Astrocyte (in vitro differentiated cells and primary cell): Measurements from ENCODE around the gene NDUFC2. TPM values are rescaled to one million over a fixed set of nuclear protein-coding genes. Genes with fewer than 3 reads are reported as not detected.
A peak's percentile ranks its signal among the peaks of the same experiment; 100 is the strongest.
"Not testable (repeated sequence)": the region's sequence is repeated elsewhere in the genome, so short reads cannot be mapped to it uniquely, and the experiment has no call there.

Source experiments
- DNase-seq: peaks from one replicate; pipeline ENCODE4 v3.0.0-alpha.2; 2010; ENCODE audit warnings: low read depth
- FAIRE-seq: peaks from 2 replicates; lab custom pipeline; 2011; peaks lifted over from hg19 to GRCh38; lab: Jason Lieb, UNC
- H2AFZ ChIP-seq: 2 replicates; pipeline ENCODE4 v1.6.0; 2012; ENCODE audit warnings: low read depth, low read length, inconsistent platforms
- H3K27ac ChIP-seq: 2 replicates; pipeline ENCODE4 v1.5.1; 2011; ENCODE audit warnings: low read depth, low read length, inconsistent platforms
- H3K27me3 ChIP-seq: 2 replicates; pipeline ENCODE4 v1.6.0; 2011; ENCODE audit warnings: low read length, inconsistent platforms; ENCODE audit not compliant: insufficient read depth
- H3K36me3 ChIP-seq: 2 replicates; pipeline ENCODE4 v1.5.1; 2011; ENCODE audit warnings: low read length, inconsistent platforms; ENCODE audit not compliant: insufficient read depth
- H3K4me1 ChIP-seq: 2 replicates; pipeline ENCODE4 v1.5.1; 2011; ENCODE audit warnings: low read length, inconsistent platforms; ENCODE audit not compliant: insufficient read depth
- H3K4me2 ChIP-seq: 2 replicates; pipeline ENCODE4 v1.6.0; 2012; ENCODE audit warnings: low read length, inconsistent platforms
- H3K4me3 ChIP-seq: 2 replicates; pipeline ENCODE4 v1.5.1; 2011; ENCODE audit warnings: low read depth, mild to moderate bottlenecking, low read length, inconsistent platforms; ENCODE audit not compliant: insufficient read depth
- H3K79me2 ChIP-seq: 2 replicates; pipeline ENCODE4 v1.6.0; 2012; ENCODE audit warnings: mild to moderate bottlenecking, low read length, inconsistent platforms; ENCODE audit not compliant: insufficient read depth
- H3K9ac ChIP-seq: 2 replicates; pipeline ENCODE4 v1.6.0; 2012; ENCODE audit warnings: mild to moderate bottlenecking, low read length, inconsistent platforms
- H3K9me3 ChIP-seq: 2 replicates; pipeline ENCODE4 v1.5.1; 2012; ENCODE audit warnings: low read depth, mild to moderate bottlenecking, low read length, inconsistent platforms; ENCODE audit not compliant: insufficient read depth
- H4K20me1 ChIP-seq: 2 replicates; pipeline ENCODE4 v1.6.0; 2012; ENCODE audit warnings: low read length, inconsistent platforms; ENCODE audit not compliant: insufficient read depth
- H3K27ac Mint-ChIP-seq: one replicate; pipeline ENCODE4 v1.8.0; 2021; ENCODE audit warnings: mild to moderate bottlenecking, mixed read lengths; ENCODE audit not compliant: unreplicated experiment
- H3K27me3 Mint-ChIP-seq: one replicate; pipeline ENCODE4 v1.8.0; 2021; ENCODE audit warnings: low read depth, mixed read lengths; ENCODE audit not compliant: unreplicated experiment
- H3K36me3 Mint-ChIP-seq: one replicate; pipeline ENCODE4 v1.8.0; 2021; ENCODE audit warnings: low read depth, mixed read lengths; ENCODE audit not compliant: unreplicated experiment
- H3K4me1 Mint-ChIP-seq: one replicate; pipeline ENCODE4 v1.8.0; 2021; ENCODE audit warnings: low read depth, mixed read lengths; ENCODE audit not compliant: unreplicated experiment
- H3K4me3 Mint-ChIP-seq: one replicate; pipeline ENCODE4 v1.8.0; 2021; ENCODE audit warnings: mild to moderate bottlenecking, moderate library complexity, mixed read lengths; ENCODE audit not compliant: unreplicated experiment
- H3K9me3 Mint-ChIP-seq: one replicate; pipeline ENCODE4 v1.8.0; 2021; ENCODE audit warnings: mild to moderate bottlenecking, mixed read lengths; ENCODE audit not compliant: unreplicated experiment
- EZH2 ChIP-seq: IDR thresholded peaks from 2 replicates; pipeline ENCODE4 v1.6.1; 2012; ENCODE audit warnings: mild to moderate bottlenecking, low read length, inconsistent platforms; ENCODE audit not compliant: insufficient read depth
- total RNA-seq: library from RNA; stranded (reverse); gene quantifications from 2 replicates; pipeline ENCODE4 v1.2.1, GENCODE V29; 2021
- TF ChIP-seq, protein P1 (sequence below): IDR thresholded peaks from 2 replicates; pipeline ENCODE4 v1.5.1; 2011; ENCODE audit warnings: low read depth, mild to moderate bottlenecking, inconsistent platforms, low read length, moderate library complexity; ENCODE audit not compliant: insufficient read depth

Gene NDUFC2
- total RNA-seq, 1 donor from 2014 or later: 285 TPM

DNA sequence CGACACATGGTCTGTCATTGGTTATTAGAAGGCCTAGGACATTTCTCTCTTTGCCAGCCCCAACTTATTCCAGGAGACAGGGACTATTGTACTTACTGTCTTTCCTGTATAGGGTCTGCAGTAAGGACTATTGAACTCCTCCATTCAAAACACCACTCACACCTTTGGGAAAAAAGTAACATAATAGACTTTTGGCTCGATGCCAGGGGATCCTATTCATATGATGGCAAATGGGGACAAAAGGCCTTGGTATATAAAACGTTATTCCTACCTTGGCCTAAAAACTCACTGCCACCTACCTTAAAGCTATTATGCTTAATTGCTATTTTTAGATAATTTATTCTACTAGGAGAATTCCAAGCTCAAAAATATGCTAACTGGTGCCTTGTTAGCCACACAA lies 6.3 kb upstream of the NDUFC2 start:
- no peak overlapping the region for H3K27ac ChIP-seq
- no peaks in the 10 kb centered on the region for H3K36me3 ChIP-seq
- FAIRE-seq: no peak
- H3K9me3 Mint-ChIP-seq: no peaks in the 10 kb centered on the region
- no peak overlapping the region for H3K9ac ChIP-seq
- H3K79me2 ChIP-seq: no peaks in the 10 kb centered on the region
- no peak overlapping the region for H3K4me3 ChIP-seq
- H2AFZ ChIP-seq: no peak overlapping the region
- no peak for TF ChIP-seq EZH2
- TF ChIP-seq, protein P1, sequence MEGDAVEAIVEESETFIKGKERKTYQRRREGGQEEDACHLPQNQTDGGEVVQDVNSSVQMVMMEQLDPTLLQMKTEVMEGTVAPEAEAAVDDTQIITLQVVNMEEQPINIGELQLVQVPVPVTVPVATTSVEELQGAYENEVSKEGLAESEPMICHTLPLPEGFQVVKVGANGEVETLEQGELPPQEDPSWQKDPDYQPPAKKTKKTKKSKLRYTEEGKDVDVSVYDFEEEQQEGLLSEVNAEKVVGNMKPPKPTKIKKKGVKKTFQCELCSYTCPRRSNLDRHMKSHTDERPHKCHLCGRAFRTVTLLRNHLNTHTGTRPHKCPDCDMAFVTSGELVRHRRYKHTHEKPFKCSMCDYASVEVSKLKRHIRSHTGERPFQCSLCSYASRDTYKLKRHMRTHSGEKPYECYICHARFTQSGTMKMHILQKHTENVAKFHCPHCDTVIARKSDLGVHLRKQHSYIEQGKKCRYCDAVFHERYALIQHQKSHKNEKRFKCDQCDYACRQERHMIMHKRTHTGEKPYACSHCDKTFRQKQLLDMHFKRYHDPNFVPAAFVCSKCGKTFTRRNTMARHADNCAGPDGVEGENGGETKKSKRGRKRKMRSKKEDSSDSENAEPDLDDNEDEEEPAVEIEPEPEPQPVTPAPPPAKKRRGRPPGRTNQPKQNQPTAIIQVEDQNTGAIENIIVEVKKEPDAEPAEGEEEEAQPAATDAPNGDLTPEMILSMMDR: no peak
- DNase-seq: no peak
- H4K20me1 ChIP-seq: no peaks in the 10 kb centered on the region
- no peak overlapping the region for H3K4me3 Mint-ChIP-seq
- no peak overlapping the region for H3K27ac Mint-ChIP-seq
- H3K27me3 Mint-ChIP-seq: no peaks in the 10 kb centered on the region
- no peaks in the 10 kb centered on the region for H3K27me3 ChIP-seq
- no peak overlapping the region for H3K4me2 ChIP-seq
- H3K9me3 ChIP-seq: no peaks in the 10 kb centered on the region
- H3K4me1 Mint-ChIP-seq: peaks cover 13% of the 10 kb centered on the region
- no peaks in the 10 kb centered on the region for H3K36me3 Mint-ChIP-seq
- peaks cover 5% of the 10 kb centered on the region for H3K4me1 ChIP-seq

DNA sequence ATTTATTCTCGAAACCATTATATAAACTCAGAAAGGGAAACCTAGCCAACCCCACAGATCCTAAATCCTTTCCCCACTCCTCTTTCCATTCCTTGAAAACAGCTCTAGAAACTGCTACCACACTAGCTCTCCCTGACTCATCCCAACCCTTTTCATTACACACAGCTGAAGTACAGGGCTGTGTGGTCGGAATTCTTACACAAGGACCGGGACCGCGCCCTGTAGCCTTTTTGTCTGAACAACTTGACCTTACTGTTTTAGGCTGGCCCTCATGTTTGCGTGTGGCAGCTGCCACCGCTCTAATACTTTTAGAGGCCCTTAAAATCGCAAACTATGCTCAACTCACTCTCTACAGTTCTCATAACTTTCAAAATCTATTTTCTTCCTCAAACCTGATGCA lies 4.8 kb upstream of the NDUFC2 start:
- H3K4me1 ChIP-seq: peaks cover 16% of the 10 kb centered on the region
- peak; percentile 60 for DNase-seq
- not testable (repeated sequence) for H3K9ac ChIP-seq, H4K20me1 ChIP-seq, H3K9me3 ChIP-seq, H3K27ac Mint-ChIP-seq, H3K27ac ChIP-seq, H3K9me3 Mint-ChIP-seq, H3K36me3 Mint-ChIP-seq, FAIRE-seq, H3K36me3 ChIP-seq, H3K27me3 ChIP-seq, H3K4me3 Mint-ChIP-seq, H2AFZ ChIP-seq, H3K27me3 Mint-ChIP-seq, H3K79me2 ChIP-seq, H3K4me3 ChIP-seq
- peak overlapping the region; percentile 15 for H3K4me2 ChIP-seq
- peaks cover 16% of the 10 kb centered on the region for H3K4me1 Mint-ChIP-seq

DNA sequence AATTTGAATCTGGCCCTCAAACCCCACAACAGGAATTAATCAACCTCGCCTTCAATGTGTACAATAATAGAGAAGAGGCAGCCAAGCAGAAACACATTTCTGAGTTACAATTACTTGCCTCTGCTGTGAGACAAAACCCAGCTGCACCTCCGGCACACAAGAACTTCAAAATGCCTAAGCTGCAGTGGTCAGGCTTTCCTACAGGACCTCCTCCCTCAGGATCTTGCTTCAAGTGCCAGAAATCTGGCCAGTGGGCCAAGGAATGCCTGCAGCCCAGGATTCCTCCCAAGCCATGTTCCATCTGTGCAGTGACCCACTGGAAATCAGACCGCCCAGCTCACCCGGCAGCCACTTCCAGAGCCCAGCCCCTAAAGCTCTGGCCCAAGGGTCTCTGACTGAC lies 3.4 kb upstream of the NDUFC2 start:
- no peak for FAIRE-seq
- Histone ChIP-seq H3K36me3 (no peaks in the 10 kb centered on the region), H3K4me1 (peaks cover 25% of the 10 kb centered on the region), H3K27ac (no peak overlapping the region), H3K79me2 (peaks cover 20% of the 10 kb centered on the region), H3K27me3 (no peaks in the 10 kb centered on the region), H3K4me3 (no peak overlapping the region), H4K20me1 (peaks cover 11% of the 10 kb centered on the region), H2AFZ (no peak overlapping the region), H3K4me2 (no peak overlapping the region), H3K9ac (no peak overlapping the region), H3K9me3 (no peaks in the 10 kb centered on the region)
- Mint-ChIP-seq H3K4me3 (no peak overlapping the region), H3K27ac (no peak overlapping the region), H3K27me3 (no peaks in the 10 kb centered on the region), H3K36me3 (no peaks in the 10 kb centered on the region), H3K4me1 (peaks cover 20% of the 10 kb centered on the region), H3K9me3 (no peaks in the 10 kb centered on the region)
- TF ChIP-seq EZH2: no peak
- TF ChIP-seq, protein P1: no peak
- peak; percentile 88 for DNase-seq
